DMS79 (cell line): ENCODE data around the gene INPP5A.
"Not testable (repeated sequence)": the region's sequence is repeated elsewhere in the genome, so short reads cannot be mapped to it uniquely, and the experiment has no call there.

Source experiments
- DNase-seq: peaks from one replicate; lab custom pipeline; 2025; lab: John Stamatoyannopoulos, UW

Gene INPP5A

GRCh38 chr10:132696204-132696603 is 158.6 kb downstream of the INPP5A start:
- no peak for DNase-seq

GRCh38 chr10:132696728-132697577 is 159.4 kb downstream of the INPP5A start:
- DNase-seq = no peak

GRCh38 chr10:132697578-132698200 is 160.1 kb downstream of the INPP5A start:
- no peak for DNase-seq

GRCh38 chr10:132698211-132698751 is 160.7 kb downstream of the INPP5A start:
- DNase-seq = no peak

- DNase-seq = no peak
Observed at GRCh38 chr10:132698761-132699391, 161.3 kb downstream of the INPP5A start.

GRCh38 chr10:132699411-132700155 is 162.0 kb downstream of the INPP5A start:
- DNase-seq = no peak

GRCh38 chr10:132700156-132701098 is 162.8 kb downstream of the INPP5A start:
- DNase-seq = no peak

GRCh38 chr10:132701099-132701845 is 163.7 kb downstream of the INPP5A start:
- no peak for DNase-seq

- DNase-seq = no peak
Observed at GRCh38 chr10:132701846-132702190, 164.2 kb downstream of the INPP5A start.

GRCh38 chr10:132702601-132703418 is 165.2 kb downstream of the INPP5A start:
- DNase-seq = no peak

- no peak for DNase-seq
Observed at GRCh38 chr10:132703419-132704007, 165.9 kb downstream of the INPP5A start.

- DNase-seq = no peak
Observed at GRCh38 chr10:132704008-132704814, 166.6 kb downstream of the INPP5A start.

GRCh38 chr10:132704815-132705064 is 167.2 kb downstream of the INPP5A start:
- DNase-seq = not testable (repeated sequence)

- DNase-seq = no peak
Observed at GRCh38 chr10:132705173-132705572, 167.6 kb downstream of the INPP5A start.

- no peak for DNase-seq
Observed at GRCh38 chr10:132705943-132706342, 168.4 kb downstream of the INPP5A start.

GRCh38 chr10:132706701-132707100 is 169.1 kb downstream of the INPP5A start:
- DNase-seq = no peak

GRCh38 chr10:132707121-132707775 is 169.7 kb downstream of the INPP5A start:
- DNase-seq = no peak

- DNase-seq = no peak
Observed at GRCh38 chr10:132707776-132708171, 170.2 kb downstream of the INPP5A start.
